ENCODE results near the gene TMEM184A.

The TMEM184A gene

DNA sequence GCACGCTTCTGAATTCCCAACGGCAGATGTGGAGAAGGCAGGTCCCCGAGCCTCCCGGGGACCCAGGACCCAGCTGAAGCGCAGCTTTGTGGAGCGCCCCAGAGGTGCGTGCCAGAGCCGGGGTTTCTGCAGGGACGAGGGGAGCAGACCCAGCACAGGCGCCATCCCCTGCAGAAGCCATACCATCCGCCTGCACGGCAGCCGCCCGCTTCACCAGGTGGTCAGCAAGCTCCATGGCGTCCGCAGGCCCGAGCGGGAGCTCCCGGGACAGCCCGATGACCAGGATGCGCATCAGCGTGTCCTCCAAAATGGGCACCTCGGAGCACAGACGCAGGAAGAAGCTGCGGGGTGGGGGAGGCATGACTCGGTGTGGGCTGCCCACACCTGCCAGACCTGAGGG is 62.4 kb downstream of the TMEM184A start:
- Histone ChIP-seq H3K4me2 (ENCODE audit: low read length) (no peak overlapping the region), H3K27ac (ENCODE audit: low read length) (no peak overlapping the region), H2AFZ (ENCODE audit: low read depth, low read length) (no peak overlapping the region), H4K20me1 (ENCODE audit: insufficient read depth, low read length) (no peaks in the 10 kb centered on the region), H3K9ac (ENCODE audit: low read length) (no peak overlapping the region), H3K36me3 (replicated peaks; ENCODE audit: low read depth, low read length) (no peaks in the 10 kb centered on the region), H3K4me3 (ENCODE audit: low read length) (no peak overlapping the region), H3K9me3 (ENCODE audit: insufficient read depth, low read length) (no peaks in the 10 kb centered on the region), H3K79me2 (ENCODE audit: low read length) (no peaks in the 10 kb centered on the region), H3K4me1 (ENCODE audit: low read length) (no peaks in the 10 kb centered on the region), H3K27me3 (ENCODE audit: low read depth, low read length) (no peaks in the 10 kb centered on the region)
- TF ChIP-seq EZH2phosphoT487 (IDR thresholded peaks at IDR 0.05; ENCODE audit: low read depth) = no peak
- TF ChIP-seq, protein P1, sequence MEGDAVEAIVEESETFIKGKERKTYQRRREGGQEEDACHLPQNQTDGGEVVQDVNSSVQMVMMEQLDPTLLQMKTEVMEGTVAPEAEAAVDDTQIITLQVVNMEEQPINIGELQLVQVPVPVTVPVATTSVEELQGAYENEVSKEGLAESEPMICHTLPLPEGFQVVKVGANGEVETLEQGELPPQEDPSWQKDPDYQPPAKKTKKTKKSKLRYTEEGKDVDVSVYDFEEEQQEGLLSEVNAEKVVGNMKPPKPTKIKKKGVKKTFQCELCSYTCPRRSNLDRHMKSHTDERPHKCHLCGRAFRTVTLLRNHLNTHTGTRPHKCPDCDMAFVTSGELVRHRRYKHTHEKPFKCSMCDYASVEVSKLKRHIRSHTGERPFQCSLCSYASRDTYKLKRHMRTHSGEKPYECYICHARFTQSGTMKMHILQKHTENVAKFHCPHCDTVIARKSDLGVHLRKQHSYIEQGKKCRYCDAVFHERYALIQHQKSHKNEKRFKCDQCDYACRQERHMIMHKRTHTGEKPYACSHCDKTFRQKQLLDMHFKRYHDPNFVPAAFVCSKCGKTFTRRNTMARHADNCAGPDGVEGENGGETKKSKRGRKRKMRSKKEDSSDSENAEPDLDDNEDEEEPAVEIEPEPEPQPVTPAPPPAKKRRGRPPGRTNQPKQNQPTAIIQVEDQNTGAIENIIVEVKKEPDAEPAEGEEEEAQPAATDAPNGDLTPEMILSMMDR (IDR thresholded peaks at IDR 0.05; ENCODE audit: low read depth, low read length) = no peak

GRCh38 chr7:1493129-1493528 is 62.9 kb downstream of the TMEM184A start:
- H3K4me2 ChIP-seq (ENCODE audit: low read length) = no peak overlapping the region
- no peak overlapping the region for H3K9ac ChIP-seq (ENCODE audit: low read length)
- H3K4me3 ChIP-seq (ENCODE audit: low read length) = no peak overlapping the region
- no peak for TF ChIP-seq EZH2phosphoT487 (IDR thresholded peaks at IDR 0.05; ENCODE audit: low read depth)
- TF ChIP-seq, protein P1 (IDR thresholded peaks at IDR 0.05; ENCODE audit: low read depth, low read length) = no peak
- no peaks in the 10 kb centered on the region for H3K27me3 ChIP-seq (ENCODE audit: low read depth, low read length)
- H3K79me2 ChIP-seq (ENCODE audit: low read length) = no peaks in the 10 kb centered on the region
- H2AFZ ChIP-seq (ENCODE audit: low read depth, low read length) = no peak overlapping the region
- no peaks in the 10 kb centered on the region for H3K4me1 ChIP-seq (ENCODE audit: low read length)
- H3K36me3 ChIP-seq (replicated peaks; ENCODE audit: low read depth, low read length) = no peaks in the 10 kb centered on the region
- no peaks in the 10 kb centered on the region for H3K9me3 ChIP-seq (ENCODE audit: insufficient read depth, low read length)
- H4K20me1 ChIP-seq (ENCODE audit: insufficient read depth, low read length) = no peaks in the 10 kb centered on the region
- H3K27ac ChIP-seq (ENCODE audit: low read length) = no peak overlapping the region

GRCh38 chr7:1492640-1493039 is 63.4 kb downstream of the TMEM184A start:
- no peaks in the 10 kb centered on the region for H3K27me3 ChIP-seq (ENCODE audit: low read depth, low read length)
- H3K4me3 ChIP-seq (ENCODE audit: low read length) = no peak overlapping the region
- H4K20me1 ChIP-seq (ENCODE audit: insufficient read depth, low read length) = no peaks in the 10 kb centered on the region
- no peak overlapping the region for H3K27ac ChIP-seq (ENCODE audit: low read length)
- no peaks in the 10 kb centered on the region for H3K4me1 ChIP-seq (ENCODE audit: low read length)
- no peak overlapping the region for H3K9ac ChIP-seq (ENCODE audit: low read length)
- no peak overlapping the region for H3K4me2 ChIP-seq (ENCODE audit: low read length)
- no peaks in the 10 kb centered on the region for H3K36me3 ChIP-seq (replicated peaks; ENCODE audit: low read depth, low read length)
- H3K79me2 ChIP-seq (ENCODE audit: low read length) = no peaks in the 10 kb centered on the region
- H2AFZ ChIP-seq (ENCODE audit: low read depth, low read length) = no peak overlapping the region
- H3K9me3 ChIP-seq (ENCODE audit: insufficient read depth, low read length) = no peaks in the 10 kb centered on the region
- TF ChIP-seq, protein P1 (IDR thresholded peaks at IDR 0.05; ENCODE audit: low read depth, low read length) = no peak
- no peak for TF ChIP-seq EZH2phosphoT487 (IDR thresholded peaks at IDR 0.05; ENCODE audit: low read depth)
